ENCODE measurements around the gene ATXN3L.

DNA sequence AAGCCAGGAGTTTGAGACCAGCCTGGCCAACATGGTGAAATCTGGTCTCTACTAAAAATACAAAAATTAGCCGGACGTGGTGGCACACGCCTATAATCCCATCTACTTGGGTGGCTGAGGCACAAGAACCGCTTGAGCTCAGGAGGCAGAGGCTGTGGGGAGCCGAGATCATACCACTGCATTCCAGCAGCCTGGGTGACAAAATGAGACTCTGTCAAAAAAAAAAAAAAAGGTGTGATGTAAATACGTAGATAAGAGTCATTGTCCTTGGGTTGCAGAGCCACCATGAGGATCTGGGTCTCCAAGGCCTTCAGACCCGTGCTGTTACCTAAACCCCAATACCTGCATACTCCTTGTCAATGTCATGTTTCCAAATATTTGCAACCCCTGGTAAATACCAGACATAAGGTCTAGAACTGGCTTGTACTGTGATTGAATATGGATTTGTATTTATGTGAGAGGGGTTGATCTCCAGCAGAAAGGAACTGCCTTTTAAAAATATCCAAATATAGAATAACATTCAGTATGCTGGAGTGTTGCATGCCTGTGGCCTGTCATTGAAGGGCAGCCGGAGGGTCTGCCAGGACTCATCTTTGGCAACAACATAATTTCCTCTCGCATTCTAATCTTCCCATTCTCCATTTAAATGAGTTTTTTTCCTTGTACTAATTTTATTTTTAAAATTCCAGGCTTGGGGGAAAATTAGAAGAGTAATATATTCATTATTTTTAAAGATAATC is 40.4 kb downstream of the ATXN3L start:
- no peak for TF ChIP-seq CTCF (conservative IDR thresholded peaks at IDR 0.05; ENCODE audit: low read depth, low read length)
- no peak for TF ChIP-seq EZH2phosphoT487 (IDR thresholded peaks at IDR 0.05; ENCODE audit: borderline replicate concordance, low read length)

Measured in PC-3 (cell line).